Spinal cord (tissue), 10 donors: ENCODE results near the gene BBOX1. TPM values are rescaled to one million over a fixed set of nuclear protein-coding genes. Genes with fewer than 3 reads are reported as not detected.
A peak's percentile ranks its signal among the peaks of the same experiment; 100 is the strongest.

Source experiments
- DNase-seq, 6 donors: peaks; one replicate each; pipeline versions ENCODE4 v3.0.0 to v3.0.0-alpha.2; 2013 to 2015; ENCODE audit warnings: low spot score in 6 of 6, low read depth in 4 of 6
- H3K27ac ChIP-seq: one replicate; pipeline ENCODE4 v1.5.1; 2013; ENCODE audit warnings: low read depth, low read length, control low read depth
- H3K27me3 ChIP-seq: one replicate; pipeline ENCODE4 v1.6.1; 2013; ENCODE audit warnings: low read length; ENCODE audit not compliant: control insufficient read depth, insufficient read depth
- H3K36me3 ChIP-seq: one replicate; pipeline ENCODE4 v1.6.1; 2013; ENCODE audit warnings: low read length; ENCODE audit not compliant: control insufficient read depth, insufficient read depth
- H3K4me1 ChIP-seq: one replicate; pipeline ENCODE4 v1.6.1; 2013; ENCODE audit warnings: low read length; ENCODE audit not compliant: control insufficient read depth, insufficient read depth
- H3K4me3 ChIP-seq: one replicate; pipeline ENCODE4 v1.5.1; 2013; ENCODE audit warnings: low read depth, low read length, control low read depth
- H3K9me3 ChIP-seq: one replicate; pipeline ENCODE4 v1.6.1; 2013; ENCODE audit warnings: low read length; ENCODE audit not compliant: control insufficient read depth, insufficient read depth
- WGBS: methylation state at CpG from one replicate; pipeline ENCODE4 v1.1.5; 2013; ENCODE audit warnings: missing lambda C conversion rate; ENCODE audit not compliant: insufficient coverage; 5-methylcytosine and 5-hydroxymethylcytosine counted together
- polyA plus RNA-seq, 2 donors: library from polyadenylated mRNA; unstranded; fragments of 120-200 nt; gene quantifications; one replicate each; pipeline ENCODE4 v1.2.1, GENCODE V29; 2013; ENCODE audit not compliant: insufficient read length in 2 of 2
- total RNA-seq, 2 donors: library from RNA; depleted of rRNA in 1 of 2; stranded (reverse); fragments of 120-200 nt in 1 of 2; fragments of >200 nt in 1 of 2; gene quantifications; one replicate each; pipeline versions ENCODE4 v1.2.3 to v1.2.4, GENCODE V29; 2013 to 2014
- donor health status: healthy.

Gene BBOX1
- total and polyA plus RNA-seq, 4 donors, result 19.8 to 42.8 (median 29.9) TPM

DNA sequence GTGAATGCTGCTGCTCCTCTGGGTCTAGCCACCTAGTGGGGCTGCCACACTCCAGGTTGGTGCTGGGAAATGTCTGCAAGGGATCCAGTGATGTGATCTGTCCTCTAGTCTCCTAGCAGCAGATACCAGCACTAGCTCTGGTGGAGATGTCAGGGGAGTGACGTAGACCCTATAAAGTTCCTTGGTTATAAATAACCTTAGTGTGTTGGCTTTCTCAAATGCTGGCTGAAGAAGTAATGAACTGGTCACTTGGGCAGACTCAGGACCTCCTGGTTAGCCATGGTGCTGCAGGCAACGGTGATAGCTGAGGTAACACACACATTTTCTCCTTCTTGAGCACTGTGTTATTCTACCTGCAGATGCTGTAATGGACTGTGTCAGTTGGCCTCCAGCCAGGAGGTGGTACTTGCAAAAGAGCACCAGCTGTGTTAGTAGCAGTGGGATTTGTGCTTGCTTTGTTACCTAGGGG, 35.5 kb downstream of the BBOX1 start:
- Histone ChIP-seq H3K36me3 (no peaks in the 10 kb centered on the region), H3K27me3 (no peaks in the 10 kb centered on the region), H3K27ac (no peak overlapping the region), H3K4me1 (no peaks in the 10 kb centered on the region), H3K9me3 (no peaks in the 10 kb centered on the region), H3K4me3 (no peak overlapping the region)
- 71% methylated on average over 1 of the region's 2 CpGs for WGBS
- DNase-seq, result no peak

DNA sequence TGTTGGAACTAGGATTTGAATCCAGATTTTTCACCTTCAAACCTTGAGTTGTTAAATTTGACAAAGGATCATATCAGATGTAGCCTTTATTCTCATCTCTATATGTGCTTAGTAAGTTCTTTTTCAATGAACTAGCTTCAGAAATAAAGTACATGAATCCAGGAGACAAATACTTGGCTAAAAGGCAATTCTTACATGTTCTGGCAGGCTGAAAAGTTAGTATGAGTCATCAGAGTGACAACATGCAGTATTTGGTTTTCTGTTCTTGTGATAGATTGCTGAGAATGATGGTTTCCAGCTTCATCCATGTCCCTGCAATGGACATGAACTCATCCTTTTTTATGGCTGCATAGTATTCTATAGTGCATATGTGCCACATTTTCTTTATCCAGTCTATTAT, 40.4 kb downstream of the BBOX1 start:
- Histone ChIP-seq H3K27ac (no peak overlapping the region), H3K4me1 (peaks cover 7% of the 10 kb centered on the region), H3K4me3 (no peak overlapping the region), H3K36me3 (no peaks in the 10 kb centered on the region), H3K9me3 (no peaks in the 10 kb centered on the region), H3K27me3 (no peaks in the 10 kb centered on the region)
- DNase-seq, result no peak

GRCh38 chr11:27083241-27083640, 42.6 kb downstream of the BBOX1 start:
- Histone ChIP-seq H3K27ac (no peak overlapping the region), H3K36me3 (no peaks in the 10 kb centered on the region), H3K4me3 (no peak overlapping the region), H3K4me1 (peaks cover 7% of the 10 kb centered on the region), H3K9me3 (no peaks in the 10 kb centered on the region), H3K27me3 (no peaks in the 10 kb centered on the region)
- DNase-seq, result no peak
- 87% methylated on average over 2 of the region's 2 CpGs for WGBS

DNA sequence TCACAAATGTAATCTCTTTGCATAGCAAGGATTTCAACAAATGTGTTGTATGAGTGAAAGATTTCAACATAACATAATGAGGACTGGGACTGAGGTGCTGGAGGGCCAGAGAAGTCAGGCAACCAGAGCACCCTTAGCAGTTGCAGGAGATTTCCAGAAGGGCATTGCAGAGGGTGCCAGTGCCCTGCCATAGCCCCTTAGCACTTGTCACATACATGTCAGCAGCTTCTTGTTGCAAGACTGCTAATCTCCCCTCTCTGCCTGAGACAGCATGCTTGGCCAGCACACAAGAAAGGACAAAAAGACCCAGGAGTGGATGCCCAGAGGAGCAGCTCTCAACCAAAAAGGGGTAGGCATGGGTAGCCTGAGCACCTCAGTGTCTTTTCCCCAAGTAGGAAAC, 43.2 kb downstream of the BBOX1 start:
- Histone ChIP-seq H3K36me3 (no peaks in the 10 kb centered on the region), H3K9me3 (no peaks in the 10 kb centered on the region), H3K27me3 (no peaks in the 10 kb centered on the region), H3K27ac (peak overlapping the region; percentile 54), H3K4me1 (peaks cover 7% of the 10 kb centered on the region), H3K4me3 (no peak overlapping the region)
- peak in 1 of 6 donors; percentile 32 for DNase-seq

- Histone ChIP-seq H3K4me1 (peaks cover 7% of the 10 kb centered on the region), H3K36me3 (no peaks in the 10 kb centered on the region), H3K4me3 (no peak overlapping the region), H3K9me3 (no peaks in the 10 kb centered on the region), H3K27ac (peak overlapping the region; percentile 54), H3K27me3 (no peaks in the 10 kb centered on the region)
- peak in 4 of 6 donors; percentile 17 to 65 (median 36) for DNase-seq
These were observed 43.9 kb downstream of the BBOX1 start for GRCh38 chr11:27084518-27084917.

- WGBS, result 57% methylated on average over 1 of the region's 1 CpG
- H3K27ac ChIP-seq, result peak overlapping the region; percentile 29
These were observed 44.5 kb downstream of the BBOX1 start for GRCh38 chr11:27085111-27085510.

DNA sequence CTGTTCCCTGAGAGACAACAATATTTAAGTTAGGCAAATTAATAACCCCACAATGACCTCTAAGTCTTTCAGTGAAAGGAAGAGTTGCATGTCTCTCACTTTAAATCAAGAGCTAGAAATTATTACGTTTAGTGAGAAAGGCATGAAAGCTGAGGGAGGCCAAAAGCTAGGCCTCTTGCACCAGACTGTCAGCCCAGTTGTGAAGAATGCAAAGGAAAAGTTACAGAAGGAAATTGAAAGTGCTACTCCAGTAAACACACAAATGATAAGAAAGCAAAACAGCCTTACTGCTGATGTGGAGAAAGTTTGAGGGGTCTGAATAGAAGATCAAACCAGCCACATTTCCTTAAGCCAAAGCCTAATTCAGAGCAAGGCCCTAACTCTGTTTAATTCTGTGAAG, 45.0 kb downstream of the BBOX1 start:
- no CpG with 5 or more reads among the region's 1 CpG for WGBS

More at GRCh38 chr11:27085111-27085510, 44.5 kb downstream of the BBOX1 start:
- Histone ChIP-seq H3K4me1 (peaks cover 7% of the 10 kb centered on the region), H3K4me3 (no peak overlapping the region), H3K27me3 (no peaks in the 10 kb centered on the region), H3K36me3 (no peaks in the 10 kb centered on the region), H3K9me3 (no peaks in the 10 kb centered on the region)
- no peak for DNase-seq

DNA sequence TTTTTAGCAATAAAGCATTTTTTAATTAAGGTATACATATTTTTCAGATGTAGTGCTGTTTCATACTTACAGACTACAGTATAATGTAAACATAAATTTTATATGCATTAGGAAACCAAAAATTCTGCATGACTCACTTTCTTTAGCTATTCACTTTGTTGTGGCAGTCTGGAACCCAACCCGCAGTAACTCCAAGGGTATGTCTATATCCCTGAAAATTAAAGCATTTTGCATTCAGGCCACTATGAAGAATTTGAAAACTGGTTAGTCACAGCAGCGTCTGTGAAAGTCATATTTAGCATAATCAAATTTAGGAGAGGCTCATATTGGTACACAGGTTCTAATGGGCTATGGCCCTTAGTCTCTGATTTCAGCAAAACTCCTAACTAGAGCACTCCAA, 46.8 kb downstream of the BBOX1 start:
- no CpG with 5 or more reads among the region's 2 CpGs for WGBS
- Histone ChIP-seq H3K27ac (no peak overlapping the region), H3K9me3 (no peaks in the 10 kb centered on the region), H3K4me1 (peaks cover 7% of the 10 kb centered on the region), H3K4me3 (no peak overlapping the region), H3K36me3 (no peaks in the 10 kb centered on the region), H3K27me3 (no peaks in the 10 kb centered on the region)
- no peak for DNase-seq

More for the DNA sequence above, 45.0 kb downstream of the BBOX1 start:
- H3K4me1 ChIP-seq, result peaks cover 7% of the 10 kb centered on the region
- H3K36me3 ChIP-seq, result no peaks in the 10 kb centered on the region
- no peak overlapping the region for H3K4me3 ChIP-seq
- H3K9me3 ChIP-seq, result no peaks in the 10 kb centered on the region
- H3K27me3 ChIP-seq, result no peaks in the 10 kb centered on the region
- peak overlapping the region; percentile 29 for H3K27ac ChIP-seq
- DNase-seq, result no peak

- peak in 1 of 6 donors; percentile 8 for DNase-seq
- H3K4me1 ChIP-seq, result peaks cover 7% of the 10 kb centered on the region
- H3K27me3 ChIP-seq, result no peaks in the 10 kb centered on the region
- H3K27ac ChIP-seq, result no peak overlapping the region
- H3K36me3 ChIP-seq, result no peaks in the 10 kb centered on the region
- no peak overlapping the region for H3K4me3 ChIP-seq
- H3K9me3 ChIP-seq, result no peaks in the 10 kb centered on the region
These were observed 47.7 kb downstream of the BBOX1 start for GRCh38 chr11:27088353-27088752.

DNA sequence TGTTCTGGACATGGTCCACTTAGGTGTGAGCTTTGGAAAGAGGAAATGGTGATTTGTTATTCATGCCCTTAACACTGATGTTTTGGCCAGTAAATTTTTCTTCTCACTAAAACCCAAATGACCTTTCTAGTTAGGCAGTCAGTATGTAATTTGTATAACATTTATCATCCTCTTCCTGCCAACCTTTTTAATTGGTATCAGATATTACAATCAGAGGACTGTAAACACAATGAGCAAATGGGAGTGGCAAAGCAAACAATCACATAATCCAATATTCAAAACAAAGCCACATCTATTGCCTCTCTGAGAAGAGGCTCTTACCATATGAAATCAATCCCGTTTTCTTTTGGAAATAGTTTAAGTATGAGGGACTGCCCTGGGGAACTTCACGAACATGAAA, 49.1 kb downstream of the BBOX1 start:
- Histone ChIP-seq H3K36me3 (no peaks in the 10 kb centered on the region), H3K9me3 (no peaks in the 10 kb centered on the region), H3K4me3 (no peak overlapping the region), H3K27me3 (no peaks in the 10 kb centered on the region), H3K4me1 (no peaks in the 10 kb centered on the region), H3K27ac (no peak overlapping the region)
- no peak for DNase-seq
- 100% methylated on average over 1 of the region's 2 CpGs for WGBS
